NCI-H1417 (cell line): ENCODE results near the gene NIPSNAP3A.

Source experiments
- DNase-seq, 3 experiments: peaks; one replicate each; lab custom pipeline; 2025; lab: John Stamatoyannopoulos, UW

The NIPSNAP3A gene

DNA sequence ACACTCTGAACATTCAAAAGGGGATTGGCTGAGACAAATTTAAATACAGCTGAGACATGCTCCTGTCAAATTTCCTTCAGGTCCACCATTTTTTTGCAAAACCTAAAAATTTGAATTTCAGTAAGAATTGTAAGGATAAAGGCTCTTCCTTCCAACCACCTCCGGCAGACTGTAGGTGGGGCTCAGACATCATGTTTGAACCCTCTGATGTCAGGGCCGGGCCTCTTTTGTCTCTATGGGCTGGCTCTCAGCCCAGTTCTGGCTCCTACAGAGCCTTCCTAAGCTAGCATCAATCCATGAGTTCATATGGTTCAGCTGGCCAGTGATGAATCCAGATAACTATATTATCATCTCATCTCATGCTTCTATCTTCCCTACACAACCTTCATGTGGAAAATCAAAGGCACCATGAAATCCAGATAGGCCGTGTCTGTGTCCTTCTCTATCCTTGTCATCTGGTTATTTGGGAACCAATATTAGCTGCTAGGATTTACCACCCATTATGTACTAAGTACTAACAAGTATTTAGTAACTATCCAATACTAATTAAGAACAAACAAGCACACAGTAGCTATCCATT lies 60.6 kb downstream of the NIPSNAP3A start:
- DNase-seq, result peak; percentile 0 to 67 (median 31)
